GM12878 (cell line): ENCODE results near the gene TRIM40.

Source experiments
- CEBPB ChIP-seq, 2 experiments: fragments of 150-350 bp in 1 of 2; IDR thresholded peaks; 2 replicates each; pipeline ENCODE4 v1.6.1; 2012 to 2014; ENCODE audit warnings: low read depth in 2 of 2, low read length in 2 of 2, borderline replicate concordance in 1 of 2, inconsistent platforms in 1 of 2
- JUNB ChIP-seq: IDR thresholded peaks from 2 replicates; pipeline ENCODE4 v1.6.1; 2016; ENCODE audit warnings: antibody characterized with exemption, mild to moderate bottlenecking

GRCh38 chr6:30154061-30154460 lies 18.1 kb downstream of the TRIM40 start:
- TF ChIP-seq CEBPB (IDR thresholded peaks at IDR 0.05; ENCODE audit: borderline replicate concordance in 1 of 2, low read depth in 2 of 2, low read length in 2 of 2) (no peak), JUNB (no peak)
